ENCODE measurements around the gene PRKRA.
"Not testable (repeated sequence)": the region's sequence is repeated elsewhere in the genome, so short reads cannot be mapped to it uniquely, and the experiment has no call there.

PRKRA gene

GRCh38 chr2:178413472-178414265 lies 37.3 kb downstream of the PRKRA start:
- peak; percentile 12 for DNase-seq (ENCODE audit: low spot score)

DNA sequence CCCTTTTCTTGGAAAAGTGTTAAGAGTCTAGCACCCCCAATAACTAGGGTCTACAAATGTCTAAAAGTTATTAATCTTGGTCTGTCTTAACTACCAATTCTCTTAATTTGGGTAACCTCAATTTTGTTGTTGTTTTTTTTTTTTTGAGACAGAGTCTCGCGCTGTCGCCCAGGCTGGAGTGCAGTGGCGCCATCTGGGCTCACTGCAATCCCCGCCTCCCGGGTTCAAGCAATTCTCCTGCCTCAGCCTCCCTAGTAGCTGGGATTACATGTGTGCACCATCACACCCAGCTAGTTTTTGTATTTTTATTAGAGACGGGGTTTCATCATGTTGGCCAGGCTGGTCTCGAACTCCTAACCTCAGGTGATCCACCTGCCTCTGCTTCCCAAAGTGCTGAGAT lies 38.5 kb downstream of the PRKRA start:
- DNase-seq (ENCODE audit: low spot score), result not testable (repeated sequence)

- DNase-seq (ENCODE audit: low spot score), result no peak
Measured at GRCh38 chr2:178412047-178412446, 38.9 kb downstream of the PRKRA start.

GRCh38 chr2:178409261-178409660 lies 41.7 kb downstream of the PRKRA start:
- DNase-seq (ENCODE audit: low spot score), result no peak

GRCh38 chr2:178404368-178404767 lies 46.6 kb downstream of the PRKRA start:
- no peak for DNase-seq (ENCODE audit: low spot score)

DNA sequence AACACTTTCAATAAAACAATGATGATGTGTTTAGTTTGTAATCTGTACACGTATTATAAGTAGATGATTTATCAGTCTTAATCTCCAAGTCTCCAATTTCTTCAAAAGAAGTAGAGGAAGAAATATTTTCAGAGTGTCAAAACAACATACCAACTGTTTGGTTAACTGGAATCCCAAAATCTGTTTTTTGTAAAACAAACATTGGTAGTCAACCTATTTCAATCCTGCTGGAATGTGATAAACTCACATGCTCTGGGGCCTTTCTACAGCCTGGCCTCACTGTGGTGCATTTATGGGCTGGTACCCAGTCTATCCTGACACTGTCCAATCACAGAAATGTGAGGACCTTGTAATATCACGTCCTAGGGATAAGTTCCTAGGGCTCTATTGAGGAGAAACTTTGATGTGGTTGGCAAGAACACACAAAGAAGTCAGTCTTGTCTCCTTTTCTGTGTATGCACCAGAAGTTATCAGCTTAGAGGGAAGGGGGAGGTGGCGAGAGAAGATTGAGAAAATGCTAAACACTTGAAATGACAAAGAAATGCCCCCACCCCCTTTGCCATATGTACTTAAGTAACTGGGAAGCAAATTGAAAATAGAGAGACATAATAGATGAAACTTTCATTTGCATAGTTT lies 47.2 kb downstream of the PRKRA start:
- no peak for DNase-seq (ENCODE audit: low spot score)

DNA sequence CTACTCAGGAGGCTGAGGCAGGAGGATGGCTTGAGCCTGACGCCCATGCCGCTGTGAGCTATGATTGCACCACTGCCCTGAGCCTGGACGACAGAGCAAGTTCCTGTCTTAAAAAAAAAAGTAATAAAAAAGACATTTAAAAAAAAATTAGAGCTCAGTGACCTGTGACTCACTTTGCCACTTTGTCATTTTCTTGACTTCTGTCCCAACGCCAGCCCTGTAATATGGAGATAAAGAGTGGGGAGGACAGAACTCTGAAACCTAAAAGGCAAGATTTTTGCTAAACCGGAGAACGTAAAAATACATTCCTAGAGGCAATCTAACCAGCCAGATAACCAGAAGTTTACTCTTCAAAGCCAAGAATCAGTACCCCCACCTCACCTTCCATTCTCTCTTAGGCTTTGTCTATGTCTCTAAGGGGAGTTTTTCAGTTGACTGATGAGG lies 49.0 kb downstream of the PRKRA start:
- no peak for DNase-seq (ENCODE audit: low spot score)

GRCh38 chr2:178397002-178397605 lies 53.9 kb downstream of the PRKRA start:
- peak; percentile 35 for DNase-seq (ENCODE audit: low spot score)

GRCh38 chr2:178395941-178396570 lies 54.9 kb downstream of the PRKRA start:
- no peak for DNase-seq (ENCODE audit: low spot score)

DNA sequence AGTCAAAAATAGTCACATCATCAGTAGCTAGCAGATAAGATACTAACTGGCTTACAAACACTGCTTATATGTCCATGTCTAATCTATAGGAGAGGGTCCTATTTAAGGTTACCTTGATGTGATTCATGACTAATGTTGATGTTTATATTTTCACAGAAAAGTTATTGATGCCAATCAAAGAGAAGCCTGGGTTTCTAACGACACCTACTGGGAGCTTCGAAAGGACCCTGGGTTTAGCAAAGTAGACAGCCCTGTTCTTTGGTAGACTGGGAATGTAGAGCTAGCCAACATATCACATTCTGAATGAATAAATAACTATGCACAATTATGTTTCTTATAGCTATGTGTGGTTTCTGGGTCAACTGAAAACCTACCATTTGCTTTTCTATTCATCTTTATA lies 55.7 kb downstream of the PRKRA start:
- DNase-seq (ENCODE audit: low spot score), result no peak

GRCh38 chr2:178394859-178395258 lies 56.1 kb downstream of the PRKRA start:
- DNase-seq (ENCODE audit: low spot score), result no peak

DNA sequence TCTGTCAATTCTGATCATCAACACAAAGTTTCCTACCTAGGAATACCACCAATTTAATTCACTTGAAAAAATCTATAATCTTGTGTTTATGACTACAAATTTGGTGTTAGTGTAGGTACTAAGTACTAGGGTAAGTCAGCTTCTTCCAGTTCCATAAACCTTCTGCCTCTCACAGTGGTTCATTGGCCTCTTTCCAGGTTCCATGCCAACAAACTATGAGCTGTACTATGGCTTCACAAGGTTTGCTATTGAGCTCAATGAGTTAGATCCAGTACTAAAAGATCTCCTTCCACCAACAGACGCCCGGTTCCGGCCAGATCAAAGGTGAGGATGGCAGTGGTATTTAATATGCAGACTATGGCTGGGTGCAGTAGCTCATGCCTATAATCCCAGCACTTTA lies 58.8 kb downstream of the PRKRA start:
- no peak for DNase-seq (ENCODE audit: low spot score)

GRCh38 chr2:178391701-178392100 lies 59.3 kb downstream of the PRKRA start:
- no peak for DNase-seq (ENCODE audit: low spot score)

GRCh38 chr2:178388287-178388686 lies 62.7 kb downstream of the PRKRA start:
- no peak for DNase-seq (ENCODE audit: low spot score)

GRCh38 chr2:178386986-178387597 lies 63.9 kb downstream of the PRKRA start:
- no peak for DNase-seq (ENCODE audit: low spot score)

DNA sequence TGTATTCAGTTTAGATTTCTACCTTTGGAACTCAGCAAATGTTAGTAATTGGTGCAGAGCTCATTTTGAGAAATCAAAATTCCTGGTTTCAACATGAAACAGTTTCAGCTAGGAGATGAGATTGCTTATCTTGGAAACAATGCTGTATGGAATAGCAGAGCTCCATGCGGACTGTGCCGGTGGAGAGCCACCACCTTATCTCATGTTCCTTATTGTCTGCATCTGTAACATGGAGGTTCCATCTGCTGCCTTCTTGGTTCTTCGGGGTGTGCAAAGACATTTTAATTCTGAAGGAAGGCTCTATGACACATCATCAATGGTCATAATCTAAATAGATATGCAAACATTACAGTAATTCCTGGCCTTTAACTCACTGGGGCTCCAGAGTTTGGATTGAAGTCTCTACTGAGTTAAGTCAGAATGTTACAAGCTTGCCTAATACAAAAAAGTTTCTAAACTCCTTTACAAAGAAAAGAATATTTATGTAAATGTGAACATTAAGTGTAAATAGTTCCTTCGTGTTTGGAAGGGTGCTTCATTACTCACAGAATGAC lies 65.3 kb downstream of the PRKRA start:
- DNase-seq (ENCODE audit: low spot score), result no peak

DNA sequence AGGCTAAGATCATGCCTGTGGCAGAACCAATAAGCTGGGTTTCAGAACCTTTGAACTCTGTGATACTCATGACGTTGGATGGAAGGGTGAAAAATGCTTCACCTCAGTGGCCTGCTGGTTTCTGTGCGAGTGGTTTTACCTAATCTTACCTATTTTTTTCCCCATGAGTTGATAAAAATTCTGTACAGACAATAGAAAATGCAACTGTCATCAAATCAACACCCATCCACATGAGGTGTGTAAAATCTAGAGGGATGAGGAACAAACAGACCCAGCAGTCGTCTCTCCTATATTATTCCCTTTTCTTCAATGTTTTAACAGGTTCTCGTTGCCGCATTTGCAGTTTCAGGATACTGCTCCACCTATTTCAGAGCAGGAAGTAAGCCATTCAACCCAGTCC lies 67.3 kb downstream of the PRKRA start:
- no peak for DNase-seq (ENCODE audit: low spot score)

Data from COLO829 (cell line).